Mesenchymal stem cell (in vitro differentiated cells and primary cell): ENCODE data around the gene CHST15.

Experiments
- DNase-seq: peaks from one replicate; pipeline ENCODE4 v3.0.0-alpha.2; 2013
- H2AFZ ChIP-seq: one replicate; pipeline ENCODE4 v1.6.1; 2013; ENCODE audit warnings: low read depth, mild to moderate bottlenecking, control low read depth, inconsistent platforms, low read length, moderate library complexity
- H2AK5ac ChIP-seq: 2 replicates; pipeline ENCODE4 v1.6.1; 2013; ENCODE audit warnings: low read length, moderate library complexity, mild to moderate bottlenecking, inconsistent platforms; ENCODE audit not compliant: severe bottlenecking
- H2BK120ac ChIP-seq: one replicate; pipeline ENCODE4 v1.6.1; 2013; ENCODE audit warnings: low read depth, mild to moderate bottlenecking, inconsistent platforms, low read length, moderate library complexity
- H2BK12ac ChIP-seq, 2 experiments: one replicate each; pipeline ENCODE4 v1.6.1; 2013; ENCODE audit warnings: inconsistent platforms in 2 of 2, low read length in 2 of 2, mild to moderate bottlenecking in 2 of 2, moderate library complexity in 2 of 2, control low read depth in 1 of 2
- H2BK15ac ChIP-seq: one replicate; pipeline ENCODE4 v1.6.1; 2013; ENCODE audit warnings: mild to moderate bottlenecking, low read depth, inconsistent platforms; ENCODE audit not compliant: poor library complexity, severe bottlenecking
- H2BK5ac ChIP-seq: 2 replicates; pipeline ENCODE4 v1.6.1; 2013; ENCODE audit warnings: low read depth, mild to moderate bottlenecking, low read length, control low read depth, inconsistent platforms; ENCODE audit not compliant: poor library complexity, severe bottlenecking
- H3K14ac ChIP-seq, 2 experiments: one replicate each; pipeline ENCODE4 v1.6.1; 2013; ENCODE audit warnings: inconsistent platforms in 2 of 2, low read length in 2 of 2, control low read depth in 1 of 2, mild to moderate bottlenecking in 1 of 2, moderate library complexity in 1 of 2
- H3K18ac ChIP-seq, 2 experiments: one replicate each; pipeline ENCODE4 v1.6.1; 2013; ENCODE audit warnings: inconsistent platforms in 2 of 2, low read length in 2 of 2, control low read depth in 1 of 2, low read depth in 1 of 2, mild to moderate bottlenecking in 1 of 2
- H3K23ac ChIP-seq, 2 experiments: one replicate each; pipeline ENCODE4 v1.6.1; 2013; ENCODE audit warnings: inconsistent platforms in 2 of 2, low read length in 2 of 2, mild to moderate bottlenecking in 2 of 2, moderate library complexity in 2 of 2, control low read depth in 1 of 2
- H3K27ac ChIP-seq: 2 replicates; pipeline ENCODE4 v1.5.1; 2013; ENCODE audit warnings: mild to moderate bottlenecking, moderate library complexity, low read length, control low read depth, inconsistent platforms; ENCODE audit not compliant: poor library complexity, severe bottlenecking
- H3K27me3 ChIP-seq, 2 experiments: 2 replicates each; pipeline versions ENCODE4 v1.6.1 to v1.7.0; 2013; ENCODE audit warnings: low read length in 2 of 2, mild to moderate bottlenecking in 2 of 2, moderate library complexity in 2 of 2, control low read depth in 1 of 2, inconsistent platforms in 1 of 2; ENCODE audit not compliant: control insufficient read depth in 1 of 2, insufficient read depth in 1 of 2
- H3K36me3 ChIP-seq, 2 experiments: 2 replicates each; pipeline versions ENCODE4 v1.6.1 to v1.7.0; 2013; ENCODE audit warnings: low read length in 2 of 2, control low read depth in 1 of 2, inconsistent platforms in 1 of 2, low read depth in 1 of 2, mild to moderate bottlenecking in 1 of 2; ENCODE audit not compliant: insufficient read depth in 2 of 2, control insufficient read depth in 1 of 2
- H3K4ac ChIP-seq, 2 experiments: one replicate each; pipeline ENCODE4 v1.6.1; 2013; ENCODE audit warnings: inconsistent platforms in 2 of 2, low read length in 2 of 2, mild to moderate bottlenecking in 2 of 2, moderate library complexity in 2 of 2, control low read depth in 1 of 2, low read depth in 1 of 2
- H3K4me1 ChIP-seq: 2 replicates; pipeline ENCODE4 v1.6.1; 2013; ENCODE audit warnings: low read depth, low read length, control low read depth; ENCODE audit not compliant: control insufficient read depth, insufficient read depth
- H3K4me2 ChIP-seq: 2 replicates; pipeline ENCODE4 v1.6.1; 2013; ENCODE audit warnings: low read length, mild to moderate bottlenecking, inconsistent platforms; ENCODE audit not compliant: poor library complexity, severe bottlenecking
- H3K4me3 ChIP-seq, 2 experiments: 2 replicates each; pipeline versions ENCODE4 v1.5.1 to v1.7.0; 2013; ENCODE audit warnings: low read length in 2 of 2, mild to moderate bottlenecking in 2 of 2, control low read depth in 1 of 2, low read depth in 1 of 2; ENCODE audit not compliant: insufficient read depth in 1 of 2
- H3K79me1 ChIP-seq: replicated peaks from 2 replicates; pipeline ENCODE4 v1.6.1; 2013; ENCODE audit warnings: mild to moderate bottlenecking, control low read depth, low read length, inconsistent platforms; ENCODE audit not compliant: poor library complexity, severe bottlenecking
- H3K9ac ChIP-seq: 2 replicates; pipeline ENCODE4 v1.7.0; 2013; ENCODE audit warnings: mild to moderate bottlenecking, low read length, moderate library complexity
- H3K9me3 ChIP-seq: 2 replicates; pipeline ENCODE4 v1.7.0; 2013; ENCODE audit warnings: mild to moderate bottlenecking, low read length; ENCODE audit not compliant: control insufficient read depth
- H4K8ac ChIP-seq: one replicate; pipeline ENCODE4 v1.6.1; 2013; ENCODE audit warnings: inconsistent platforms, mild to moderate bottlenecking, low read length, moderate library complexity
- H4K91ac ChIP-seq: one replicate; pipeline ENCODE4 v1.6.1; 2013; ENCODE audit warnings: mild to moderate bottlenecking, low read length, inconsistent platforms
- WGBS: methylation state at CpG from one replicate; pipeline ENCODE4 v1.1.7; 2013; ENCODE audit warnings: mixed read lengths; 5-methylcytosine and 5-hydroxymethylcytosine counted together

Gene CHST15

GRCh38 chr10:124018886-124019525 is 74.4 kb downstream of the CHST15 start:
- H3K27me3 ChIP-seq, result peaks cover 0 to 4% of the 10 kb centered on the region in 2 experiments
- no peak overlapping the region for H3K4ac ChIP-seq
- no peak overlapping the region for H3K4me2 ChIP-seq
- no peak overlapping the region for H3K23ac ChIP-seq
- H2BK5ac ChIP-seq, result no peak overlapping the region
- H2AFZ ChIP-seq, result no peak overlapping the region
- peaks cover 11 to 57% of the 10 kb centered on the region in 2 experiments for H3K36me3 ChIP-seq
- no peak overlapping the region for H4K8ac ChIP-seq
- WGBS, result 86% methylated on average over 19 of the region's 19 CpGs
- H3K79me1 ChIP-seq, result peaks cover 19% of the 10 kb centered on the region
- H3K4me3 ChIP-seq, result no peak overlapping the region
- no peak overlapping the region for H2AK5ac ChIP-seq
- H3K4me1 ChIP-seq, result peaks cover 2% of the 10 kb centered on the region
- DNase-seq, result no peak
- H3K14ac ChIP-seq, result no peak overlapping the region
- H2BK15ac ChIP-seq, result no peak overlapping the region
- no peak overlapping the region for H4K91ac ChIP-seq
- H3K27ac ChIP-seq, result no peak overlapping the region
- no peak overlapping the region for H3K9ac ChIP-seq
- no peak overlapping the region for H2BK12ac ChIP-seq
- no peak overlapping the region for H3K18ac ChIP-seq
- H2BK120ac ChIP-seq, result no peak overlapping the region
- no peaks in the 10 kb centered on the region for H3K9me3 ChIP-seq

- no peak overlapping the region for H3K4me3 ChIP-seq
- H2BK12ac ChIP-seq, result no peak overlapping the region
- H3K9me3 ChIP-seq, result no peaks in the 10 kb centered on the region
- DNase-seq, result no peak
- no peak overlapping the region for H4K91ac ChIP-seq
- H3K4me1 ChIP-seq, result peaks cover 2% of the 10 kb centered on the region
- no peak overlapping the region for H3K4me2 ChIP-seq
- H4K8ac ChIP-seq, result no peak overlapping the region
- H3K23ac ChIP-seq, result no peak overlapping the region
- H2AK5ac ChIP-seq, result no peak overlapping the region
- no peak overlapping the region for H2BK120ac ChIP-seq
- peaks cover 17% of the 10 kb centered on the region for H3K79me1 ChIP-seq
- no peak overlapping the region for H2BK5ac ChIP-seq
- no peak overlapping the region for H3K18ac ChIP-seq
- peaks cover 11 to 66% of the 10 kb centered on the region in 2 experiments for H3K36me3 ChIP-seq
- H3K27me3 ChIP-seq, result peaks cover 0 to 4% of the 10 kb centered on the region in 2 experiments
- WGBS, result 92% methylated on average over 5 of the region's 5 CpGs
- no peak overlapping the region for H3K4ac ChIP-seq
- H2BK15ac ChIP-seq, result no peak overlapping the region
- no peak overlapping the region for H3K14ac ChIP-seq
- no peak overlapping the region for H3K27ac ChIP-seq
- no peak overlapping the region for H2AFZ ChIP-seq
- H3K9ac ChIP-seq, result no peak overlapping the region
These were observed 75.7 kb downstream of the CHST15 start for GRCh38 chr10:124017729-124018128.

GRCh38 chr10:124016804-124017375 is 76.5 kb downstream of the CHST15 start:
- Histone ChIP-seq H3K9ac (no peak overlapping the region), H2AK5ac (no peak overlapping the region), H3K4me2 (no peak overlapping the region), H4K8ac (no peak overlapping the region), H3K4me1 (peaks cover 2% of the 10 kb centered on the region), H2BK120ac (no peak overlapping the region), H3K36me3 (peaks cover 11 to 71% of the 10 kb centered on the region in 2 experiments), H3K27me3 (peaks cover 0 to 4% of the 10 kb centered on the region in 2 experiments), H3K14ac (peak overlapping the region in 1 of 2 experiments; percentile 22), H2AFZ (no peak overlapping the region), H3K23ac (no peak overlapping the region), H3K18ac (no peak overlapping the region), H3K4me3 (no peak overlapping the region), H3K4ac (no peak overlapping the region), H3K79me1 (peaks cover 11% of the 10 kb centered on the region), H3K27ac (no peak overlapping the region), H4K91ac (no peak overlapping the region), H3K9me3 (no peaks in the 10 kb centered on the region), H2BK15ac (no peak overlapping the region), H2BK5ac (no peak overlapping the region), H2BK12ac (no peak overlapping the region)
- DNase-seq, result no peak
- WGBS, result 78% methylated on average over 10 of the region's 10 CpGs

- Histone ChIP-seq H3K4me2 (no peak overlapping the region), H3K36me3 (peaks cover 11 to 79% of the 10 kb centered on the region in 2 experiments), H3K9ac (no peak overlapping the region), H3K23ac (no peak overlapping the region), H2BK120ac (no peak overlapping the region), H2BK12ac (no peak overlapping the region), H3K18ac (no peak overlapping the region), H2BK15ac (no peak overlapping the region), H3K27ac (no peak overlapping the region), H3K14ac (no peak overlapping the region), H2AFZ (no peak overlapping the region), H2AK5ac (no peak overlapping the region), H4K91ac (no peak overlapping the region), H3K4me3 (no peak overlapping the region), H3K79me1 (peaks cover 11% of the 10 kb centered on the region), H3K4ac (no peak overlapping the region), H3K9me3 (no peaks in the 10 kb centered on the region), H2BK5ac (no peak overlapping the region), H4K8ac (no peak overlapping the region), H3K4me1 (peaks cover 5% of the 10 kb centered on the region), H3K27me3 (peaks cover 0 to 4% of the 10 kb centered on the region in 2 experiments)
- 85% methylated on average over 8 of the region's 9 CpGs for WGBS
- no peak for DNase-seq
These were observed 77.4 kb downstream of the CHST15 start for GRCh38 chr10:124015991-124016390.
